HFFc6 (cell line): Measurements from ENCODE around the gene GPR107. TPM values are rescaled to one million over a fixed set of nuclear protein-coding genes. Genes with fewer than 3 reads are reported as not detected.

Source experiments
- DNase-seq: peaks from one replicate; pipeline ENCODE4 v3.0.0-alpha.2; 2018
- H3K27ac Mint-ChIP-seq: 2 replicates; pipeline ENCODE4 v1.8.0; 2020; ENCODE audit warnings: mild to moderate bottlenecking, mixed read lengths
- H3K27me3 Mint-ChIP-seq: 2 replicates; pipeline ENCODE4 v1.8.0; 2021; ENCODE audit warnings: mild to moderate bottlenecking, moderate library complexity, mixed read lengths; ENCODE audit not compliant: insufficient read depth
- H3K36me3 Mint-ChIP-seq: 2 replicates; pipeline ENCODE4 v1.8.0; 2021; ENCODE audit warnings: low read depth, mixed read lengths
- H3K4me1 Mint-ChIP-seq: 2 replicates; pipeline ENCODE4 v1.8.0; 2020; ENCODE audit warnings: low read depth, mixed read lengths
- H3K4me3 Mint-ChIP-seq: 2 replicates; pipeline ENCODE4 v1.8.0; 2020; ENCODE audit warnings: mild to moderate bottlenecking, moderate library complexity, mixed read lengths
- H3K9me3 Mint-ChIP-seq: 2 replicates; pipeline ENCODE4 v1.8.0; 2020; ENCODE audit warnings: mild to moderate bottlenecking, mixed read lengths
- CTCF ChIP-seq: fragments of 200-600 bp; sonication (generic); IDR thresholded peaks from 2 replicates; pipeline ENCODE4 v1.5.0; 2021; ENCODE audit warnings: antibody characterized with exemption, mild to moderate bottlenecking
- total RNA-seq, 6 experiments: library from RNA; stranded (reverse); fragmentation: NEBNext Ultra II Directional; extraction: Animal tissue kit (Norgen Biotek cat#: 25700); gene quantifications; 2 replicates in 1 of 6; 3 replicates in 5 of 6; pipeline ENCODE4 v1.2.3, GENCODE V29; 2021

GPR107 gene
- total RNA-seq, 6 experiments from 2014 or later = 44.9 to 51.2 (median 48.5) TPM

GRCh38 chr9:130116346-130116745 lies 62.6 kb downstream of the GPR107 start:
- DNase-seq = no peak
- TF ChIP-seq CTCF = no peak
- Mint-ChIP-seq H3K27me3 (peaks cover 2% of the 10 kb centered on the region), H3K4me3 (no peak overlapping the region), H3K36me3 (peaks cover 30% of the 10 kb centered on the region; the same call in 1 of the 2 replicates), H3K27ac (no peak overlapping the region), H3K9me3 (no peaks in the 10 kb centered on the region), H3K4me1 (peaks cover 31% of the 10 kb centered on the region)

GRCh38 chr9:130117376-130117775 lies 63.7 kb downstream of the GPR107 start:
- Mint-ChIP-seq H3K9me3 (no peaks in the 10 kb centered on the region), H3K4me1 (peaks cover 31% of the 10 kb centered on the region), H3K36me3 (peaks cover 30% of the 10 kb centered on the region; the same call in 1 of the 2 replicates), H3K27me3 (peaks cover 2% of the 10 kb centered on the region), H3K4me3 (no peak overlapping the region; the same call in 1 of the 2 replicates), H3K27ac (peak overlapping the region; percentile 96)
- no peak for DNase-seq
- no peak for TF ChIP-seq CTCF

- Mint-ChIP-seq H3K9me3 (no peaks in the 10 kb centered on the region), H3K4me3 (peak overlapping the region; percentile 59), H3K36me3 (peaks cover 30% of the 10 kb centered on the region; the same call in 1 of the 2 replicates), H3K4me1 (peaks cover 31% of the 10 kb centered on the region), H3K27ac (peak overlapping the region; percentile 96), H3K27me3 (peaks cover 3% of the 10 kb centered on the region)
- DNase-seq = peak; percentile 85
- TF ChIP-seq CTCF = no peak; the same call in 1 of the 2 replicates
Observed at GRCh38 chr9:130117816-130118632, 64.3 kb downstream of the GPR107 start.

- peaks cover 31% of the 10 kb centered on the region for H3K4me1 Mint-ChIP-seq
- no peaks in the 10 kb centered on the region for H3K9me3 Mint-ChIP-seq
- H3K27me3 Mint-ChIP-seq = peaks cover 3% of the 10 kb centered on the region
- peak overlapping the region; percentile 96 for H3K27ac Mint-ChIP-seq
- H3K36me3 Mint-ChIP-seq = peaks cover 30% of the 10 kb centered on the region; the same call in 1 of the 2 replicates
- H3K4me3 Mint-ChIP-seq = peak overlapping the region; percentile 59
- TF ChIP-seq CTCF = no peak
- no peak for DNase-seq
Observed at GRCh38 chr9:130118841-130119518, 65.3 kb downstream of the GPR107 start.

- TF ChIP-seq CTCF = no peak
- Mint-ChIP-seq H3K27me3 (peaks cover 3% of the 10 kb centered on the region), H3K4me3 (no peak overlapping the region), H3K36me3 (peaks cover 28% of the 10 kb centered on the region; the same call in 1 of the 2 replicates), H3K9me3 (no peaks in the 10 kb centered on the region), H3K4me1 (peaks cover 27% of the 10 kb centered on the region), H3K27ac (no peak overlapping the region)
- no peak for DNase-seq
Observed at GRCh38 chr9:130119519-130120298, 66.0 kb downstream of the GPR107 start.
